Measurements from ENCODE around the gene SLC51B.

SLC51B gene

GRCh38 chr15:65020419-65020818 lies 24.8 kb upstream of the SLC51B start:
- H3K4me3 ChIP-seq (replicated peaks in 1 of 2; ENCODE audit: low read depth in 2 of 2, low read length in 2 of 2): no peak overlapping the region
- TF ChIP-seq, protein P1, sequence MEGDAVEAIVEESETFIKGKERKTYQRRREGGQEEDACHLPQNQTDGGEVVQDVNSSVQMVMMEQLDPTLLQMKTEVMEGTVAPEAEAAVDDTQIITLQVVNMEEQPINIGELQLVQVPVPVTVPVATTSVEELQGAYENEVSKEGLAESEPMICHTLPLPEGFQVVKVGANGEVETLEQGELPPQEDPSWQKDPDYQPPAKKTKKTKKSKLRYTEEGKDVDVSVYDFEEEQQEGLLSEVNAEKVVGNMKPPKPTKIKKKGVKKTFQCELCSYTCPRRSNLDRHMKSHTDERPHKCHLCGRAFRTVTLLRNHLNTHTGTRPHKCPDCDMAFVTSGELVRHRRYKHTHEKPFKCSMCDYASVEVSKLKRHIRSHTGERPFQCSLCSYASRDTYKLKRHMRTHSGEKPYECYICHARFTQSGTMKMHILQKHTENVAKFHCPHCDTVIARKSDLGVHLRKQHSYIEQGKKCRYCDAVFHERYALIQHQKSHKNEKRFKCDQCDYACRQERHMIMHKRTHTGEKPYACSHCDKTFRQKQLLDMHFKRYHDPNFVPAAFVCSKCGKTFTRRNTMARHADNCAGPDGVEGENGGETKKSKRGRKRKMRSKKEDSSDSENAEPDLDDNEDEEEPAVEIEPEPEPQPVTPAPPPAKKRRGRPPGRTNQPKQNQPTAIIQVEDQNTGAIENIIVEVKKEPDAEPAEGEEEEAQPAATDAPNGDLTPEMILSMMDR (IDR thresholded peaks at IDR 0.05; ENCODE audit: low read depth, low read length): no peak
- no peak for DNase-seq (ENCODE audit: low read depth in 2 of 2)

- no peak overlapping the region for H3K4me3 ChIP-seq (replicated peaks in 1 of 2; ENCODE audit: low read depth in 2 of 2, low read length in 2 of 2)
- TF ChIP-seq, protein P1 (IDR thresholded peaks at IDR 0.05; ENCODE audit: low read depth, low read length): no peak
- DNase-seq (ENCODE audit: low read depth in 2 of 2): no peak
Measured at GRCh38 chr15:65021488-65021887, 23.7 kb upstream of the SLC51B start.

DNA sequence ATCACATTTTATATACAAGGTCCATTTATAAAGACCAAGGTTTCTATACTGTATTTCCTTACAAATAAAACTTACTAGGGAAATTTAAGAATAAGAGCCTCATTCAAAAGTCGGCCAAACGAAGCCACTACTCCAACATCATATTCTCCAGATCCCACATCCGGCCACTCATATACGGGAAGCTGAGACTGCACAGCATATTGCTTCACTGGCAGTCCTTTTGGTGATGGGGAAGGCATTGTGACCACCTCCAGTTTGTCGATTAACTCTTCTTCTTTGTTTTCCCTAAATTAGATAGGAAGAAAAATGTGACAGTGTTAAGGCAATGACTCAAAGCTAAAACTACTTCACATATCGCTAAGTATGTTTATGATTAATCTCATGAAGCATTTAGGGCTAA lies 18.4 kb upstream of the SLC51B start:
- no peak overlapping the region for H3K4me3 ChIP-seq (replicated peaks in 1 of 2; ENCODE audit: low read depth in 2 of 2, low read length in 2 of 2)
- DNase-seq (ENCODE audit: low read depth in 2 of 2): no peak
- TF ChIP-seq, protein P1 (IDR thresholded peaks at IDR 0.05; ENCODE audit: low read depth, low read length): no peak

GRCh38 chr15:65027593-65027992 lies 17.6 kb upstream of the SLC51B start:
- TF ChIP-seq, protein P1 (IDR thresholded peaks at IDR 0.05; ENCODE audit: low read depth, low read length): no peak
- no peak for DNase-seq (ENCODE audit: low read depth in 2 of 2)
- H3K4me3 ChIP-seq (replicated peaks in 1 of 2; ENCODE audit: low read depth in 2 of 2, low read length in 2 of 2): no peak overlapping the region

DNA sequence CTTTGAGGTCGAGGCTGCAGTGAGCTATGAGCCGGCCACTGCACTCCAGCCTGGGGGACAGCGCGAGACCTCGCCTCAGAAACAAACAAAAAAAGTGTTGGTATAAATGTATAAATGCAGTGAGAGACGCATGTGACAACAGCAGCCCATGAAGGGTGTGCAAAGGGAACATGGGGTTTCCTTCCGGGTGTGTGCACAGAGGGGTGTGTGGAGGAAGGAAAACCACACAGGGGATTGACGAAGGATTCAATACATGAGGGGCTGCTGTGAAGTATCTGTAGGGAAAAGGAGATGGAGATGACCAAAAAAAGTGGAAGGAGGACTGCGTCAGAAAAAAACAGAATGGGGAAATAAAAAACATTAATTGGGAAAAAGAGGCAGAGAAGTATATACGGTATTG lies 16.8 kb upstream of the SLC51B start:
- no peak for DNase-seq (ENCODE audit: low read depth in 2 of 2)
- TF ChIP-seq, protein P1 (IDR thresholded peaks at IDR 0.05; ENCODE audit: low read depth, low read length): no peak
- peak overlapping the region; percentile 90 to 92 for H3K4me3 ChIP-seq (replicated peaks in 1 of 2; ENCODE audit: low read depth in 2 of 2, low read length in 2 of 2)

- TF ChIP-seq, protein P1 (IDR thresholded peaks at IDR 0.05; ENCODE audit: low read depth, low read length): no peak
- DNase-seq (ENCODE audit: low read depth in 2 of 2): peak; percentile 83 to 85
- H3K4me3 ChIP-seq (replicated peaks in 1 of 2; ENCODE audit: low read depth in 2 of 2, low read length in 2 of 2): peak within 1 kb of the TSS; percentile 90 to 92
Measured at GRCh38 chr15:65028921-65029735, 16.1 kb upstream of the SLC51B start, which contains the start of gene MTFMT. Gene MTFMT, minus strand, starts transcription at chr15:65029639. Its CDS starts 26 bp downstream, at chr15:65029613.
